Stimulated activated CD4-positive, alpha-beta T cell treated with anti-CD3 and anti-CD28 coated beads, Interleukin-15, amount 100 ng/mL, for 1 hour (primary cell): ENCODE results near the gene GPR50.

Experiments
- DNase-seq, 2 donors: peaks; one replicate each; pipeline ENCODE4 v3.0.0-alpha.2; 2020; ENCODE audit warnings: low read depth in 1 of 2, low spot score in 1 of 2

GPR50 gene

GRCh38 chrX:151176231-151176750 is at the start of gene GPR50:
Gene GPR50, plus strand, starts transcription at chrX:151176584. Its CDS starts 138 bp downstream, at chrX:151176722.
- no peak for DNase-seq

GRCh38 chrX:151132531-151132930 is 43.9 kb upstream of the GPR50 start:
- no peak for DNase-seq

- DNase-seq = no peak
Observed at GRCh38 chrX:151151665-151152267, 24.6 kb upstream of the GPR50 start.

GRCh38 chrX:151153086-151153485 is 23.3 kb upstream of the GPR50 start:
- DNase-seq = no peak

GRCh38 chrX:151153667-151154066 is 22.7 kb upstream of the GPR50 start:
- no peak for DNase-seq

- DNase-seq = no peak
Observed at GRCh38 chrX:151155234-151155633, 21.1 kb upstream of the GPR50 start.

- DNase-seq = no peak
Observed at GRCh38 chrX:151161690-151162089, 14.7 kb upstream of the GPR50 start.

- no peak for DNase-seq
Observed at GRCh38 chrX:151167791-151168345, 8.5 kb upstream of the GPR50 start.

- no peak for DNase-seq
Observed at GRCh38 chrX:151169783-151170182, 6.6 kb upstream of the GPR50 start.

GRCh38 chrX:151174581-151175282 is 1.7 kb upstream of the GPR50 start:
- DNase-seq = no peak

- DNase-seq = no peak
Observed at GRCh38 chrX:151175283-151176062, 911 bp upstream of the GPR50 start.

GRCh38 chrX:151177141-151178027 is 1.0 kb downstream of the GPR50 start:
- DNase-seq = no peak

- DNase-seq = no peak
Observed at GRCh38 chrX:151178746-151179145, 2.4 kb downstream of the GPR50 start.

GRCh38 chrX:151180400-151180799 is 4.0 kb downstream of the GPR50 start:
- no peak for DNase-seq

- DNase-seq = no peak
Observed at GRCh38 chrX:151181088-151181487, 4.7 kb downstream of the GPR50 start.

GRCh38 chrX:151183233-151183753 is 6.9 kb downstream of the GPR50 start:
- DNase-seq = no peak

GRCh38 chrX:151183912-151184565 is 7.7 kb downstream of the GPR50 start:
- no peak for DNase-seq

GRCh38 chrX:151184705-151185104 is 8.3 kb downstream of the GPR50 start:
- DNase-seq = no peak

GRCh38 chrX:151206871-151207270 is 30.5 kb downstream of the GPR50 start:
- DNase-seq = no peak

GRCh38 chrX:151225843-151226242 is 49.5 kb downstream of the GPR50 start:
- no peak for DNase-seq
